Esophagus squamous epithelium (tissue), 5 donors: ENCODE measurements around the gene FBXW7. TPM values are rescaled to one million over a fixed set of nuclear protein-coding genes. Genes with fewer than 3 reads are reported as not detected.

Experiments used
- DNase-seq: peaks from one replicate; lab custom pipeline; 2025; lab: John Stamatoyannopoulos, UW
- H3K27ac ChIP-seq, 4 donors: fragments of 200-600 bp; sonication (generic); one replicate each; pipeline ENCODE4 v1.5.1; 2016 to 2019; ENCODE audit warnings: mild to moderate bottlenecking in 1 of 4
- H3K27me3 ChIP-seq, 4 donors: fragments of 200-600 bp; sonication (generic); 1 replicate in 3 of 4; 2 replicates in 1 of 4; pipeline versions ENCODE4 v1.5.1 to v1.6.0; 2017 to 2021; ENCODE audit warnings: antibody characterized with exemption in 1 of 4
- H3K36me3 ChIP-seq, 3 donors: fragments of 200-600 bp; sonication (generic); one replicate each; pipeline ENCODE4 v1.5.1; 2016 to 2019
- H3K4me1 ChIP-seq, 3 donors: fragments of 200-600 bp; sonication (generic); one replicate each; pipeline ENCODE4 v1.5.1; 2017 to 2019
- H3K4me3 ChIP-seq, 4 donors: fragments of 200-600 bp; sonication (generic); 1 replicate in 3 of 4; 2 replicates in 1 of 4; pipeline ENCODE4 v1.5.1; 2016 to 2019; ENCODE audit warnings: mild to moderate bottlenecking in 2 of 4, moderate library complexity in 1 of 4
- H3K9me3 ChIP-seq, 3 donors: fragments of 200-600 bp; sonication (generic); one replicate each; pipeline ENCODE4 v1.5.1; 2016 to 2019
- POLR2A ChIP-seq, 4 donors: fragments of 450-650 bp; IDR thresholded peaks; one replicate each; pipeline ENCODE4 v1.6.1; 2017; ENCODE audit warnings: antibody characterized with exemption in 4 of 4, mild to moderate bottlenecking in 4 of 4, moderate library complexity in 3 of 4
- WGBS, 2 donors: methylation state at CpG; one replicate each; pipeline ENCODE4 v1.1.5; 2018; 5-methylcytosine and 5-hydroxymethylcytosine counted together
- intact Hi-C: fragments of 100-400 bp; cut with DNase I; formaldehyde crosslinking; loops from one replicate; pipeline ENCODE4 v1.15.0; 2022
- total RNA-seq, 4 donors: library from RNA; depleted of rRNA; stranded (reverse); fragments of >200 nt; gene quantifications; one replicate each; pipeline ENCODE4 v1.1.0, GENCODE V29; 2016
- TF ChIP-seq, protein P1 (sequence below), 6 experiments: fragments of 450-650 bp in 4 of 6; fragments of 200-600 bp in 2 of 6; sonication (generic) in 2 of 6; IDR thresholded peaks; one replicate each; pipeline ENCODE4 v1.5.1; 2016 to 2019; ENCODE audit warnings: antibody characterized with exemption in 6 of 6, mild to moderate bottlenecking in 4 of 6, moderate library complexity in 4 of 6
- donor health status: DM: yes; HTN: yes; CAD: no.

Gene FBXW7
- total RNA-seq, 4 donors from 2014 or later = 32.3 to 92.7 (median 36.9) TPM

DNA sequence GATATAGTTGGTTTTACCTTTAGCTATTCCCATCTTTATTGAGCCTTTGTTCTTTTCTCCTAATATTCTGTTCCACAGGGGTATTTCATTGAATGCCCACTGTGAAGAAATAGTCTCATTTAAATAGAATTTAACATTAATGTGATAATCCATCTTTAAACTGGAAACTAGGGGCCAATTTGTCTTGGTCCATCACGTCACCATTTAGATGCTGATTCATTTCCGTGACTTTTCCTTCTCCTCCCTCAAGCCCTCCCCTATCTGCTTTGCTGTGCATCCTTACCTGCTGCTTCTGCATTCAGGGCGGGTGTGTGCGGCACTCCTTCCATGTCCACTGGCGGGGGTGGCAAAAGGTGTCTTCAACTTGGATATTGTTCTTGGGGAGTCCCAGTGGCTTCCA, 241.1 kb downstream of the FBXW7 start:
- WGBS, 2 donors = 93 to 97% methylated on average over 5 of the region's 5 CpGs
- H3K27me3 ChIP-seq = no peaks in the 10 kb centered on the region
- H3K9me3 ChIP-seq = no peaks in the 10 kb centered on the region
- no peak overlapping the region for H3K4me3 ChIP-seq
- intact Hi-C loops = no loop called here
- no peak overlapping the region for H3K27ac ChIP-seq
- DNase-seq = no peak
- TF ChIP-seq POLR2A (IDR thresholded peaks at IDR 0.05) = no peak
- TF ChIP-seq, protein P1, sequence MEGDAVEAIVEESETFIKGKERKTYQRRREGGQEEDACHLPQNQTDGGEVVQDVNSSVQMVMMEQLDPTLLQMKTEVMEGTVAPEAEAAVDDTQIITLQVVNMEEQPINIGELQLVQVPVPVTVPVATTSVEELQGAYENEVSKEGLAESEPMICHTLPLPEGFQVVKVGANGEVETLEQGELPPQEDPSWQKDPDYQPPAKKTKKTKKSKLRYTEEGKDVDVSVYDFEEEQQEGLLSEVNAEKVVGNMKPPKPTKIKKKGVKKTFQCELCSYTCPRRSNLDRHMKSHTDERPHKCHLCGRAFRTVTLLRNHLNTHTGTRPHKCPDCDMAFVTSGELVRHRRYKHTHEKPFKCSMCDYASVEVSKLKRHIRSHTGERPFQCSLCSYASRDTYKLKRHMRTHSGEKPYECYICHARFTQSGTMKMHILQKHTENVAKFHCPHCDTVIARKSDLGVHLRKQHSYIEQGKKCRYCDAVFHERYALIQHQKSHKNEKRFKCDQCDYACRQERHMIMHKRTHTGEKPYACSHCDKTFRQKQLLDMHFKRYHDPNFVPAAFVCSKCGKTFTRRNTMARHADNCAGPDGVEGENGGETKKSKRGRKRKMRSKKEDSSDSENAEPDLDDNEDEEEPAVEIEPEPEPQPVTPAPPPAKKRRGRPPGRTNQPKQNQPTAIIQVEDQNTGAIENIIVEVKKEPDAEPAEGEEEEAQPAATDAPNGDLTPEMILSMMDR (IDR thresholded peaks at IDR 0.05) = no peak
- peaks cover 0 to 18% (median 4%) of the 10 kb centered on the region in 3 donors for H3K4me1 ChIP-seq
- no peaks in the 10 kb centered on the region for H3K36me3 ChIP-seq

DNA sequence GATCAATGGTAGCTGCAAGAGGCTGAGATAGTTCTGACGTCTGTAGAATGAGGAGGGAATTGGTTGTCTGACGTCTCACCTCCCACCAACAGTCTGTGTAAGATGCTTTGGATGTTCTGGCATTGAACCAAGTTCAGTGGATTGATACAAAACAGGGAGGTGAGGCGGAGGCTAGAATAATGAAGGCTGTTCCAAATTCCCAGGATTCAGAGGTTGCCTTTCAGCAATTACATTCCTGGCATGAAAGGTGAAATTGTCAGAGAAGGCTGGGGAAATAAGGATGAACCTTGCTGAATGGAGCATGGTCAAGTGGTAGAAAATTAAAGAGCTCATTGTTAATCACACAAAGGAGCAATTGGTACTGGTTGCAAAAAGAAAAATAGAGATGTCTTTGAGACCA, 241.6 kb downstream of the FBXW7 start:
- TF ChIP-seq, protein P1 (IDR thresholded peaks at IDR 0.05) = no peak
- no peak for TF ChIP-seq POLR2A (IDR thresholded peaks at IDR 0.05)
- Histone ChIP-seq H3K9me3 (no peaks in the 10 kb centered on the region), H3K27me3 (no peaks in the 10 kb centered on the region), H3K4me3 (no peak overlapping the region), H3K27ac (no peak overlapping the region), H3K36me3 (no peaks in the 10 kb centered on the region), H3K4me1 (peaks cover 0 to 23% (median 4%) of the 10 kb centered on the region in 3 donors)
- 78 to 97% methylated on average over 2 to 3 of the region's 3 CpGs for WGBS, 2 donors
- intact Hi-C loops = no loop called here
- no peak for DNase-seq

DNA sequence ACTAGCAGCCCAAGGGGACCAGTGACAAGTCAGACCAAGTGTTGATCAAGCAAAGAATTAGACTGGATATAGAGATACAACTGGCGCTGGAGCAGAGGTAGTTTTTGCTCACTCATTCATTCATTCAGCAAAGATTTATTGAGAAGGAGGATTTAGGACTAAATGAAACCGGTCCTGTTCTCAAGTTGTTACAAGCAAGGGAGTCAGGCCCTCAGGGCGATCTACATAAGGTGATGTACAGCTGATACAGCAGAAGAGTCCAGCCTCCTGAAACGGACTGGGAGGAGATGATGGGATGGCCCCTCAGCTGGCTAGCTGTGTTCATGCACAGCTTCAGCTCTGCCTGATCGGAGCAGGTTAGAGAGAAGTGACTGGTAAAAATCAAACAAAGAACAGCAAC, 242.4 kb downstream of the FBXW7 start:
- Histone ChIP-seq H3K36me3 (no peaks in the 10 kb centered on the region), H3K27ac (no peak overlapping the region), H3K4me1 (peaks cover 0 to 23% (median 4%) of the 10 kb centered on the region in 3 donors), H3K9me3 (no peaks in the 10 kb centered on the region), H3K4me3 (no peak overlapping the region), H3K27me3 (no peaks in the 10 kb centered on the region)
- intact Hi-C loops = no loop called here
- no peak for DNase-seq
- no peak for TF ChIP-seq POLR2A (IDR thresholded peaks at IDR 0.05)
- TF ChIP-seq, protein P1 (IDR thresholded peaks at IDR 0.05) = no peak
- WGBS, 2 donors = 48 to 53% methylated on average over 5 of the region's 5 CpGs

GRCh38 chr4:152290366-152290921, 245.4 kb downstream of the FBXW7 start:
- no peak overlapping the region for H3K27ac ChIP-seq
- no peaks in the 10 kb centered on the region for H3K27me3 ChIP-seq
- WGBS, 2 donors = 62 to 64% methylated on average over 3 of the region's 3 CpGs
- no peaks in the 10 kb centered on the region for H3K9me3 ChIP-seq
- intact Hi-C loops = no loop called here
- no peak overlapping the region for H3K4me3 ChIP-seq
- no peak for DNase-seq
- H3K4me1 ChIP-seq = peaks cover 0 to 33% (median 4%) of the 10 kb centered on the region in 3 donors
- H3K36me3 ChIP-seq = no peaks in the 10 kb centered on the region
- TF ChIP-seq, protein P1 (IDR thresholded peaks at IDR 0.05) = no peak
- TF ChIP-seq POLR2A (IDR thresholded peaks at IDR 0.05) = no peak

DNA sequence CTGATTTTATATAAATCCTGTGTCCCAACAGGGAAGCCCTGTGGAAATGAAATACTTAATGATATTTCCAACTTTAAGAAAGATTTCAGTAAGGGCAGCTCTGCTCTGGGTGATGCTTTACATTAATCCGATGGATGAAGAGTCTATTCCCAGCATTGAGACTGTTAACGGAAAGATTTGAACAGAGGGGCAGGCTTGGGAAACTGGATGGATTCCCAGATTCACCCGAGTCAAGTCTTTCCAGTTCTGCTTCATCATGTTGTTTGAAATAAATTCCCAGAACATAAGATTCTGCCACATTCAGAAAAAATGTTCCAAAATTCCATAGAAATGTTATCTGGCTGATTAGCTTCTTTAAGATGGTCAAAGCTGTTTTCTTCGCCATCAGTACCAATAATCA, 246.0 kb downstream of the FBXW7 start:
- WGBS, 2 donors = 19 to 24% methylated on average over 4 of the region's 4 CpGs
- H3K4me1 ChIP-seq = peaks cover 0 to 38% (median 4%) of the 10 kb centered on the region in 3 donors
- intact Hi-C loops = no loop called here
- H3K27me3 ChIP-seq = no peaks in the 10 kb centered on the region
- no peak overlapping the region for H3K27ac ChIP-seq
- no peaks in the 10 kb centered on the region for H3K36me3 ChIP-seq
- no peak overlapping the region for H3K4me3 ChIP-seq
- no peak for TF ChIP-seq POLR2A (IDR thresholded peaks at IDR 0.05)
- TF ChIP-seq, protein P1 (IDR thresholded peaks at IDR 0.05) = no peak
- H3K9me3 ChIP-seq = no peaks in the 10 kb centered on the region
- no peak for DNase-seq
